Measurements from ENCODE around the gene CTBP2. TPM values are rescaled to one million over a fixed set of nuclear protein-coding genes. Genes with fewer than 3 reads are reported as not detected.
A peak's percentile ranks its signal among the peaks of the same experiment; 100 is the strongest.

The CTBP2 gene
- total and polyA plus RNA-seq, 4 donors, result 19.2 to 80.6 (median 63.2) TPM

DNA sequence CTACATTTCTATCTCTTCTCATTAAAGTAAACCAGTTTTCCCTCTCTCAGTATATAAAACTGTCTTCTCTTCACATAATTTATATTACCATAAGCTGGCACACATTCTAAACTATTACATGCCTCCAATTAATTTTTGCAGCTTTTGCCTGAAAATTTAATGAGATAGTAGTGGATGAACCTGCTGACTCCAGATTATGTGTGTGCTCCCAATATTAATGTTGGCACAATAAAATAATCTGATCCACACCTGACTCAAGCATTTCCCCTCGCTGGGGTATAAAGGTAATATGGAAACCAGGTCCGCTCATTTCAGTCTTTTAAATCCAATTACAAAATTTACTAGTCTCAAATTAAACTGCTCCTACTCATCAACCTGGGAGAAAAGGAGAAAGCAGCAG is 63.4 kb downstream of the CTBP2 start:
- Histone ChIP-seq H3K4me3 (no peak overlapping the region), H3K27ac (ENCODE audit: low read depth in 1 of 2, low read length in 1 of 2) (no peak overlapping the region), H3K27me3 (ENCODE audit: control insufficient read depth in 3 of 3, insufficient read depth in 3 of 3, low read length in 2 of 3) (no peaks in the 10 kb centered on the region), H3K36me3 (ENCODE audit: control insufficient read depth in 4 of 4, insufficient read depth in 4 of 4, low read length in 4 of 4) (peaks cover 0 to 10% (median 6%) of the 10 kb centered on the region in 4 donors), H3K4me1 (ENCODE audit: control insufficient read depth in 5 of 5, insufficient read depth in 5 of 5, low read length in 5 of 5) (peaks cover 15 to 40% (median 32%) of the 10 kb centered on the region in 5 donors), H3K9ac (ENCODE audit: insufficient read depth in 1 of 2, low read length in 2 of 2) (no peak overlapping the region), H3K9me3 (ENCODE audit: control insufficient read depth in 4 of 4, insufficient read depth in 3 of 4, low read length in 3 of 4) (no peaks in the 10 kb centered on the region)
- TF ChIP-seq CTCF (IDR thresholded peaks at IDR 0.05; ENCODE audit: control extremely low read depth, extremely low read depth), result no peak
- WGBS, 2 donors, result 95% methylated on average over 2 of the region's 2 CpGs
- no peak for ATAC-seq (ENCODE audit: insufficient read depth, low FRiP score)
- DNase-seq, result no peak

DNA sequence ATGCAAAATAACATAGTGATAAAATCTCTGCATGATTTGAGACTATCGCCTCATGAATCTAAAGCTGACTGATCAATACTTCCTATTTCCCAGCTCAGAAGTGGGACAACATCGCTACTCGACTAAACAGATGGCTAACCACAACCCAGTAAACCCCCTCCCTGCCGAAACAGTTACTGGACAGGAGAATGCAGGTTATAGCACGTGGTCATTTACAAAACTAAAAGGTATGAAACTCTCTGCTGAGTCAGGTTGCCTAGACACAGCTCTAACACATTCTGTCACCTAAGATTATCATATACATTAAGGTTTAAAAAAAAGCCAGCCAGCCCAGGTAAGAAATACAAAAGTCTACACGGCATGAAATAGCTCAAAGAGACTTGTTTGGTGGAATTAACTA is 64.0 kb downstream of the CTBP2 start:
- ATAC-seq (ENCODE audit: insufficient read depth, low FRiP score), result no peak
- TF ChIP-seq CTCF (IDR thresholded peaks at IDR 0.05; ENCODE audit: control extremely low read depth, extremely low read depth), result no peak
- DNase-seq, result no peak
- Histone ChIP-seq H3K4me3 (no peak overlapping the region), H3K4me1 (ENCODE audit: control insufficient read depth in 5 of 5, insufficient read depth in 5 of 5, low read length in 5 of 5) (peaks cover 15 to 40% (median 32%) of the 10 kb centered on the region in 5 donors), H3K9me3 (ENCODE audit: control insufficient read depth in 4 of 4, insufficient read depth in 3 of 4, low read length in 3 of 4) (no peaks in the 10 kb centered on the region), H3K9ac (ENCODE audit: insufficient read depth in 1 of 2, low read length in 2 of 2) (no peak overlapping the region), H3K27ac (ENCODE audit: low read depth in 1 of 2, low read length in 1 of 2) (no peak overlapping the region), H3K27me3 (ENCODE audit: control insufficient read depth in 3 of 3, insufficient read depth in 3 of 3, low read length in 2 of 3) (no peaks in the 10 kb centered on the region), H3K36me3 (ENCODE audit: control insufficient read depth in 4 of 4, insufficient read depth in 4 of 4, low read length in 4 of 4) (peaks cover 0 to 8% (median 5%) of the 10 kb centered on the region in 4 donors)
- 58 to 65% methylated on average over 6 of the region's 6 CpGs for WGBS, 2 donors

DNA sequence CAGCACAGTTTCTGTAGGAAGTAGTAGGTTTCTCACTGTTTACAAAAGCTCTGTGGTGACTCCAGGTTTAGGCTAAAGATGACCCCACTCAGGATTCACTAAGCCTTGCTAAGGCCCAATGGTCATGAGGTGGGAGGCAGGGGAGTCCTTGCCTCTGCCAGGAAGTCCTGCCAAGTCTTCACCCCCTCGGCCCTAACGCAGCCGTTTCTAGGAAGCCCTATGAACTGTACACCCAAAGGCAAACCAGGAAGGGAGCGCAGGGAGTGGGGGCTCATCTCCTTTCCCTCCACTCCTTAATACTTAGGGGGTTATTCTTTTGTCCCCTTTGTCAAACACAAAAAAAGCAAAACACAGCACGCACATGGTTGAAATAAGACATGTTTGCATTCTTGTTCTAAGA is 64.6 kb downstream of the CTBP2 start:
- DNase-seq, result peak in 2 of 3 donors; percentile 39 to 47
- 57 to 68% methylated on average over 5 of the region's 5 CpGs for WGBS, 2 donors
- H3K9ac ChIP-seq (ENCODE audit: insufficient read depth in 1 of 2, low read length in 2 of 2), result no peak overlapping the region
- no peak overlapping the region for H3K4me3 ChIP-seq
- no peaks in the 10 kb centered on the region for H3K27me3 ChIP-seq (ENCODE audit: control insufficient read depth in 3 of 3, insufficient read depth in 3 of 3, low read length in 2 of 3)
- ATAC-seq (ENCODE audit: insufficient read depth, low FRiP score), result no peak
- H3K9me3 ChIP-seq (ENCODE audit: control insufficient read depth in 4 of 4, insufficient read depth in 3 of 4, low read length in 3 of 4), result no peaks in the 10 kb centered on the region
- TF ChIP-seq CTCF (IDR thresholded peaks at IDR 0.05; ENCODE audit: control extremely low read depth, extremely low read depth), result no peak
- peaks cover 15 to 40% (median 32%) of the 10 kb centered on the region in 5 donors for H3K4me1 ChIP-seq (ENCODE audit: control insufficient read depth in 5 of 5, insufficient read depth in 5 of 5, low read length in 5 of 5)
- peaks cover 0 to 6% (median 3%) of the 10 kb centered on the region in 4 donors for H3K36me3 ChIP-seq (ENCODE audit: control insufficient read depth in 4 of 4, insufficient read depth in 4 of 4, low read length in 4 of 4)
- H3K27ac ChIP-seq (ENCODE audit: low read depth in 1 of 2, low read length in 1 of 2), result peak overlapping the region in 1 of 2 donors; percentile 17

- TF ChIP-seq CTCF (IDR thresholded peaks at IDR 0.05; ENCODE audit: control extremely low read depth, extremely low read depth), result no peak
- Histone ChIP-seq H3K9ac (ENCODE audit: insufficient read depth in 1 of 2, low read length in 2 of 2) (no peak overlapping the region), H3K4me1 (ENCODE audit: control insufficient read depth in 5 of 5, insufficient read depth in 5 of 5, low read length in 5 of 5) (peaks cover 15 to 40% (median 32%) of the 10 kb centered on the region in 5 donors), H3K36me3 (ENCODE audit: control insufficient read depth in 4 of 4, insufficient read depth in 4 of 4, low read length in 4 of 4) (peaks cover 0 to 6% (median 3%) of the 10 kb centered on the region in 4 donors), H3K9me3 (ENCODE audit: control insufficient read depth in 4 of 4, insufficient read depth in 3 of 4, low read length in 3 of 4) (no peaks in the 10 kb centered on the region), H3K4me3 (no peak overlapping the region), H3K27me3 (ENCODE audit: control insufficient read depth in 3 of 3, insufficient read depth in 3 of 3, low read length in 2 of 3) (no peaks in the 10 kb centered on the region), H3K27ac (ENCODE audit: low read depth in 1 of 2, low read length in 1 of 2) (peak overlapping the region in 1 of 2 donors; percentile 17)
- ATAC-seq (ENCODE audit: insufficient read depth, low FRiP score) (no peak), DNase-seq (no peak)
- 74 to 85% methylated on average over 6 of the region's 6 CpGs for WGBS, 2 donors
These were observed 65.1 kb downstream of the CTBP2 start for GRCh38 chr10:125095228-125095627.
